ENCODE results near the gene COL13A1.

GRCh38 chr10:69958556-69958902 lies 156.8 kb downstream of the COL13A1 start:
- TF ChIP-seq CTBP1 (IDR thresholded peaks at IDR 0.05; ENCODE audit: borderline replicate concordance) (no peak), LEF1 (IDR thresholded peaks at IDR 0.05; ENCODE audit: borderline replicate concordance) (no peak), FOXM1 (IDR thresholded peaks at IDR 0.05; ENCODE audit: borderline replicate concordance) (no peak), FOXA1 (IDR thresholded peaks at IDR 0.05) (no peak), PKNOX1 (IDR thresholded peaks at IDR 0.05) (no peak), NFRKB (IDR thresholded peaks at IDR 0.05) (no peak)

Data from HEK293T (cell line).